Measurements from ENCODE around the gene CHST7. TPM values are rescaled to one million over a fixed set of nuclear protein-coding genes. Genes with fewer than 3 reads are reported as not detected.
A peak's percentile ranks its signal among the peaks of the same experiment; 100 is the strongest.

Gene CHST7
- total RNA-seq, 1 donor from 2014 or later, result 15.9 TPM

DNA sequence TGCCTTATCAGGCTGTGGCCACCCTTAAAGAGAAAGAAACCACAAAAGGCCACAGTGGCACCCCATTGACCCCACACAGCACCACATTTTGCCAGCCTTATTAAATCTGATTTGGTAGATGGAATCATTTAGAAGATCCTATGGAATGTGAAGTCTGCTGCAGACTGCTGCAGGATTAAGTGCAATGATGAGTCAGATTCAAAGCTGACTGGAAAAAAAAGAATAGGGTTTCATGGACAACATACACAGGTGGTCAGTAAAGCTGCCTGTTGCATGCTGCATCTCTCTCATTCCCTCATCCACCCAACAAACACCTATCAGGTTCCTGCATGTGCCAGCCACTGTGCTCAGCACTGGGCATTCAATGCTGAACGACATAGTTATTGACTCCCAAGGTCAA, 56.6 kb downstream of the CHST7 start:
- intact Hi-C loops (cut with micrococcal nuclease), result no loop called here
- no peak for TF ChIP-seq CTCF (IDR thresholded peaks at IDR 0.05; ENCODE audit: borderline replicate concordance)
- DNase-seq, result no peak
- peaks cover 47% of the 10 kb centered on the region for H3K4me1 ChIP-seq
- no peaks in the 10 kb centered on the region for H3K27me3 ChIP-seq (ENCODE audit: low read depth)
- H3K27ac ChIP-seq (replicated peaks), result peak overlapping the region; percentile 79
- no peak overlapping the region for H3K4me3 ChIP-seq
- H3K9me3 ChIP-seq (replicated peaks), result no peaks in the 10 kb centered on the region
- no peaks in the 10 kb centered on the region for H3K36me3 ChIP-seq

DNA sequence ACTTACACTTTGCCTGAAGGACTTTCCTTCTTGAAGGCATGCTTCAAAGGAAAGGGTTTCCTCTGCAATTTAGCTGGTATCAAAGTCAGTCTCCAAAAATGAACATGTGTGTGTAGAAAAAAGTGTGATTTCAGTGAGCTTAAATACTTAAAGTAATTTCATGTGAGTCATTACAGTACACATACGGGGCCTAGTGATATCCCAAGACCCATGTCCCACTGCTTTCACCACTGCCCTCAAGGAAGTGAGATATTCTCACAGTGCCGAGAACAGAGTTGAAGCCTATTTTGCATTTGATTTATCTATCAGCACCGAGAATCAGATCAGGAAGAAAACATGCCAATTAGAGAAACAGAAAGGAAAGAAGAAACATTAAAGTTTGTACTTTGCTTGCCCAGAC, 61.0 kb downstream of the CHST7 start:
- Histone ChIP-seq H3K9me3 (replicated peaks) (no peaks in the 10 kb centered on the region), H3K27me3 (ENCODE audit: low read depth) (no peaks in the 10 kb centered on the region), H3K27ac (replicated peaks) (peak overlapping the region; percentile 30), H3K4me3 (no peak overlapping the region), H3K4me1 (peaks cover 15% of the 10 kb centered on the region), H3K36me3 (no peaks in the 10 kb centered on the region)
- no peak for TF ChIP-seq CTCF (IDR thresholded peaks at IDR 0.05; ENCODE audit: borderline replicate concordance)
- intact Hi-C loops (cut with micrococcal nuclease), result no loop called here
- DNase-seq, result no peak

- Histone ChIP-seq H3K4me1 (peaks cover 9% of the 10 kb centered on the region), H3K9me3 (replicated peaks) (no peaks in the 10 kb centered on the region), H3K27me3 (ENCODE audit: low read depth) (no peaks in the 10 kb centered on the region), H3K4me3 (no peak overlapping the region), H3K36me3 (no peaks in the 10 kb centered on the region), H3K27ac (replicated peaks) (no peak overlapping the region)
- TF ChIP-seq CTCF (IDR thresholded peaks at IDR 0.05; ENCODE audit: borderline replicate concordance), result no peak
- intact Hi-C loops (cut with micrococcal nuclease), result no loop called here
- no peak for DNase-seq
These were observed 61.6 kb downstream of the CHST7 start for GRCh38 chrX:46635186-46635585.

GRCh38 chrX:46636223-46636622, 62.7 kb downstream of the CHST7 start:
- Histone ChIP-seq H3K27ac (replicated peaks) (no peak overlapping the region), H3K4me3 (no peak overlapping the region), H3K9me3 (replicated peaks) (no peaks in the 10 kb centered on the region), H3K27me3 (ENCODE audit: low read depth) (no peaks in the 10 kb centered on the region), H3K36me3 (no peaks in the 10 kb centered on the region), H3K4me1 (peaks cover 7% of the 10 kb centered on the region)
- TF ChIP-seq CTCF (IDR thresholded peaks at IDR 0.05; ENCODE audit: borderline replicate concordance), result no peak
- DNase-seq, result no peak
- intact Hi-C loops (cut with micrococcal nuclease), result no loop called here

DNA sequence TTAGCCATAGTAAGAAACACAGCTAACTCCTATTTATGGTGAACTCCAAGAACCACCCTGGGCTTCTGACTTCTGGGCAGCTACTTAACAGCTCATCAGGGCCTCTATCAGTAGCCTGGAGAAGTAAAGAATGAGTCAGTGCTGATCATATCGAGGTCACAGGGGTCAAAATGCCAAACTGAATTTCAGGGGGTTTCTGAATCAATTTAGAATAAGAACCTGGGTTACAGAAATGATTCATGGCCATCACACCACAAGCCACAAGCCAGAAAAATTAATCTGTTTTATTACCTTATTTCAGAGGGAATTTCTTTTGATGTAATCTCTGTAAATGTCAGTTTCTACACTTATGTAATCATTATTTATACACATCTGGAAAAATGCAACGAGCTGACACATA, 64.4 kb downstream of the CHST7 start:
- H3K4me1 ChIP-seq, result peaks cover 6% of the 10 kb centered on the region
- H3K4me3 ChIP-seq, result no peak overlapping the region
- no peak for TF ChIP-seq CTCF (IDR thresholded peaks at IDR 0.05; ENCODE audit: borderline replicate concordance)
- intact Hi-C loops (cut with micrococcal nuclease), result no loop called here
- H3K27ac ChIP-seq (replicated peaks), result no peak overlapping the region
- no peak for DNase-seq
- no peaks in the 10 kb centered on the region for H3K27me3 ChIP-seq (ENCODE audit: low read depth)
- no peaks in the 10 kb centered on the region for H3K9me3 ChIP-seq (replicated peaks)
- H3K36me3 ChIP-seq, result no peaks in the 10 kb centered on the region

GRCh38 chrX:46642145-46642544, 68.6 kb downstream of the CHST7 start:
- Histone ChIP-seq H3K36me3 (no peaks in the 10 kb centered on the region), H3K9me3 (replicated peaks) (no peaks in the 10 kb centered on the region), H3K27me3 (ENCODE audit: low read depth) (no peaks in the 10 kb centered on the region), H3K27ac (replicated peaks) (no peak overlapping the region), H3K4me1 (peaks cover 9% of the 10 kb centered on the region), H3K4me3 (no peak overlapping the region)
- intact Hi-C loops (cut with micrococcal nuclease), result loop anchor here (10.0 kb wide), 1 partner anchor 67 kb away; the partner anchor contains the start of gene CHST7
- peak; percentile 64 for TF ChIP-seq CTCF (IDR thresholded peaks at IDR 0.05; ENCODE audit: borderline replicate concordance)
- DNase-seq, result no peak

Measured in left ventricle myocardium inferior (tissue), 1 donor.